NCI-H2107 treated with DMSO at 0.1 percent for 48 hours (cell line): Measurements from ENCODE around the gene CLDN5.

ENCODE experiments used
- DNase-seq: peaks from one replicate; lab custom pipeline; 2025; ENCODE audit not compliant: unreplicated experiment; lab: John Stamatoyannopoulos, UW

The CLDN5 gene

GRCh38 chr22:19523240-19524169 lies 705 bp downstream of the CLDN5 start:
- DNase-seq: no peak

GRCh38 chr22:19522881-19523239 lies 1.4 kb downstream of the CLDN5 start:
- DNase-seq: no peak

- DNase-seq: peak; percentile 34
These were observed 1.9 kb downstream of the CLDN5 start for GRCh38 chr22:19522190-19522880.

GRCh38 chr22:19520566-19521305 lies 3.5 kb downstream of the CLDN5 start:
- no peak for DNase-seq

- no peak for DNase-seq
These were observed 4.2 kb downstream of the CLDN5 start for GRCh38 chr22:19520007-19520406.

GRCh38 chr22:19519041-19519926 lies 4.9 kb downstream of the CLDN5 start:
- no peak for DNase-seq

GRCh38 chr22:19518635-19519034 lies 5.6 kb downstream of the CLDN5 start:
- DNase-seq: no peak

- no peak for DNase-seq
These were observed 6.1 kb downstream of the CLDN5 start for GRCh38 chr22:19517919-19518611.

GRCh38 chr22:19517171-19517500 lies 7.1 kb downstream of the CLDN5 start:
- no peak for DNase-seq

GRCh38 chr22:19516378-19517170 lies 7.6 kb downstream of the CLDN5 start:
- no peak for DNase-seq

GRCh38 chr22:19515654-19516377 lies 8.4 kb downstream of the CLDN5 start:
- peak; percentile 77 for DNase-seq

- DNase-seq: peak; percentile 72
These were observed 9.2 kb downstream of the CLDN5 start for GRCh38 chr22:19514831-19515565.

GRCh38 chr22:19513823-19514222 lies 10.4 kb downstream of the CLDN5 start:
- no peak for DNase-seq

GRCh38 chr22:19510919-19511341 lies 13.3 kb downstream of the CLDN5 start:
- no peak for DNase-seq

GRCh38 chr22:19509923-19510322 lies 14.3 kb downstream of the CLDN5 start:
- no peak for DNase-seq

GRCh38 chr22:19509191-19509590 lies 15.0 kb downstream of the CLDN5 start:
- no peak for DNase-seq

GRCh38 chr22:19508024-19508776 lies 16.0 kb downstream of the CLDN5 start:
- no peak for DNase-seq
